HL-60/S4 treated with phorbol 12-myristate 13-acetate at 8.2 ng/mL for 4 days and 3 days (cell line): Measurements from ENCODE around the gene FBLIM1.
"Not testable (repeated sequence)": the region's sequence is repeated elsewhere in the genome, so short reads cannot be mapped to it uniquely, and the experiment has no call there.

ENCODE experiments used
- in situ Hi-C: fragments of 300-500 bp; cut with MboI; formaldehyde crosslinking; loops from 2 replicates; pipeline ENCODE4 v1.15.0; 2022; ENCODE audit warnings: low sequenced_read_pairs

The FBLIM1 gene

DNA sequence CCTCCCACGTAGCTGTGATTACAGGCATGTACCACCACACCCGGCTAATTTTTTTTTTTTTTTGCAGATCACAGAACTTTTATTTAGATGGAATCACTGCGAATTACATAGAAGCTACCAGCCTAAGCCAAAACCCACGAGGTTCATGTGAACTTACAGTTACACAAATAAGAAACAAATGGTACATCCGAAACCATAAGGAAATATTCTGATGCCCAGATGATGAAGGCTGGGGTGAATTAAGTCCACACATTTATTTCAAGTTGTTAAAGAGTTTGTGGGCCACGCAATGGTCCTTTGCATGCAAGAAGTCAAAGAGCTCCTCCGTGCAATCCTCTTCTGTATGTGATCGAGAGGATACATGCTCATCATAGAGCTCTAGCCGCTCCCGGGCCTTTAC lies 48.5 kb downstream of the FBLIM1 start:
- in situ Hi-C loops: loop anchor here (25.0 kb wide), 1 partner anchor 105 kb away; no protein-coding TSS in a partner anchor

GRCh38 chr1:15807549-15807948 lies 49.0 kb downstream of the FBLIM1 start, which contains the start of gene UQCRHL:
UQCRHL (minus strand) TSS chr1:15807649; CDS start chr1:15807649, 0 bp downstream.
- in situ Hi-C loops: loop anchor here (25.0 kb wide), 1 partner anchor 105 kb away; no protein-coding TSS in a partner anchor

DNA sequence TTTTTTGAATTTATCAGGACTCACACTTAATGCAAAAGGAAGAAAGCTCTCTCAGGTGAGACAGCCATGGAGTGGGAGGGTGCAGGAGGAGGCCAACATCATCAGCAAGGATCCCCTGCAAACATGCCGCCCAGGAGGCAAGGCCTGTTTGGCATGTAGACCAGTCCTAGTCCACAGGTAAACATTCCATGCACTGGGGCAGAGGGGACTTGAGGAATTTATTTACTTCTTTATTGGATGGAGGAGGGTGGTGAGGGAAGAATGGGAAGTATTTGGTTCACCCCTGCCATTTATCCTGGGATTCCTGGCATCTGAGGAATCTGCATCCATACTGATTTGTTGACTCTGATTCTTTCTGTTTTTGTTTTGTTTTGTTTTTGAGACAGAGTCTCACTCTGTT lies 50.4 kb downstream of the FBLIM1 start:
- in situ Hi-C loops: loop anchor here (25.0 kb wide), 1 partner anchor 103 kb away; no protein-coding TSS in a partner anchor

GRCh38 chr1:15810073-15810472 lies 51.5 kb downstream of the FBLIM1 start:
- in situ Hi-C loops: loop anchor here (25.0 kb wide), 1 partner anchor 102 kb away; no protein-coding TSS in a partner anchor

- in situ Hi-C loops: loop anchor here (25.0 kb wide), 1 partner anchor 96 kb away; no protein-coding TSS in a partner anchor
These were observed 58.1 kb downstream of the FBLIM1 start for GRCh38 chr1:15816674-15817073.

DNA sequence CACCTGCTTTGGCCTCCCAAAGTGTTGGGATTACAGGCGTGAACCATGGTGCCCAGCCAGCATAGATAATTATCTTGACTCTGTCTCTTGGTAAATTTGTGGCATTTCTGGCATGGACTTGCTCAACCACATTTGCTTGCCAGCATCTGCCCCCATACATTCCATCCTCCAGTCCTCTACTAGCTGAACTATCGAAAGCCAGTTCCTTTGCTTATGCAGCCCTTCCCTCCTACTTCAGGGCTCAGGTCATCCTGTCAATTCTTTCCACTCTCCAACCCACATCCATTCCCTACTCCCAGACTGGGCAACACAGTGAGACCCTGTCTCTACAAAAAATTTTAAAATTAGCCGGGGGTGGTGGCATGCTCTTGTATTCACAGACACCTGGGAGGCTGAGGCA lies 61.9 kb downstream of the FBLIM1 start:
- in situ Hi-C loops: loop anchor here (25.0 kb wide), 1 partner anchor 92 kb away; no protein-coding TSS in a partner anchor

- in situ Hi-C loops: no loop called here
These were observed 67.2 kb downstream of the FBLIM1 start for GRCh38 chr1:15825800-15826199.

DNA sequence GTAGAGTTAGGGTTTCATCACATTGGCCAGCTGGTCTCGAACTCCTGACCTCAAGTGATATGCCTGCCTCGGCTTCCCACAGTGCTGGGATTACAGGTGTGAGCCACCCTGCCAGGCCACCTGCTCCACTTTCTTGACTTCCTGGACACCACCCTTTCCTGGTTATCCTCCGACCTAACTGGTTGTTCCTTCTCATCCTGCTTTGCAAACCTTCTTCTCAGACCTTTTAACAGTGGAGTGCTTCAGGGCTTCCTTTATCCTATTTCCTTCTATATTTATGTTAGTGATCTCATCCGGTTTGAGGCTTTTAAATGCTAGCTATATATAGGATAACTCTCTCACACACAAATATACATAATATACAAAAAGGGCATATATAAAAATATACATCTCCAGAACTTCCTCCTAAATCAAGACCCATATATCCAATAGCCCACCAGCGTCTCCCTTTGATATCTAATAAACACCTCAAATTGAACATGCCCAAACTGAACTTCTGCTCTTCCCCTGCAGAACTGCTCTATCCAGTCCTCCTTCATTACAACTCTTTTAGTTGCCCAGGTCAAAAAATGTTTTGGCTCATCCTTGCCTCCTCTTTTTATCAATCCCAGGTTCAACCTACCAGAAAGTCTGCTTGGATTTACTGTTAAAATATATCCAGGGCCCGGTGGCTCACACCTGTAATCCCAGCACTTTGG lies 68.4 kb downstream of the FBLIM1 start:
- in situ Hi-C loops: no loop called here

DNA sequence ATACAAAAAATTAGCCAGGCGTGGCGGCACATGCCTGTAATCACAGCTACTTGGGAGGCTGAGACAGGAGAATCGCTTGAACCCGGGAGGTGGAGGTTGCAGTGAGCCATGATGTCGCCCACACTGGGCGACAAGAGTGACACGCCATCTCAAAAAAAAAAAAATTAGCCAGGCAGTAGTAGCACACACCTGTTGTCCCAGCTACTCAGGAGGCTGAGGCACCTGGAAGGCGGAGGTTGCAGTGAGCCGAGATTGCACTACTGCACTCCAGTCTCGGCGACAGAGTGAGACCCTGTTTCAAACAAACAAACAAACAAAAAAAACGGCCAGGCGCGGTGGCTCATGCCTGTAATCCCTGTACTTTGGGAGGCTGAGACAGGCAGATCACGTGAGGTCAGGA lies 69.0 kb downstream of the FBLIM1 start:
- in situ Hi-C loops: not testable (repeated sequence)

DNA sequence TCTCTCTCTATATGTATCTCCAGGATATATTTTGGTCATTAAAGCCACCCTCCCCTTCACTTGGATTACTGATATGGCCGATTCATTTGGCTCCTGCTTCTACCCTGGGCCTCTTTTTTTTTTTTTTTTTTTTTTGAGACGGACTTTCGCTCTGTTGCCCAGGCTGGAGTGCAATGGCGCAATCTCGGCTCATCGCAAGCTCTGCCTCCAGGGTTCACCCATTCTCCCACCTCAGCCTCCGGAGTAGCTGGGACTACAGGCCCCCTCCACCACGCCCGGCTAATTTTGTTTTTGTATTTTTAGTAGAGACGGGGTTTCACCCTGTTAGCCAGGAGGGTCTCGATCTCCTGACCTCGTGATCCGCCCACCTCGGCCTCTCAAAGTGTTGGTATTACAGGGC lies 70.3 kb downstream of the FBLIM1 start:
- in situ Hi-C loops: not testable (repeated sequence)

DNA sequence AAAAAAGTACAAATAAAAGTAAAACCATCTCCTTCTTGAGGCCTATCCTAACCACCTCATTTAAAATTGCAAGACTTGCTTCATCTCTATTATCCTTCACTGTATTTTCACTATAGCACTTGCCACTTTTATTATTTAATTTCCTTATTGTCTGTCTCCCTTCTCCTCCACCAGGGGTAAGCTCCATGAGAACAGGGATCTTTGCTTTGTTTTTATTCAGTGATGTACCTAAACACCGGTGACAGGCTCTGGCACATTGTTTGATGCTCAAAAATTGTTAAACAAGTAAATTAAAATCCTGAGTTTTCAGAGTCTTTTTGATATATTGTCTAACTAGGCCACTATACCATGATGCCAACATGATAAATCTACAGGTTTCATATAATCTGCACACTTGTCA lies 71.7 kb downstream of the FBLIM1 start:
- in situ Hi-C loops: no loop called here

DNA sequence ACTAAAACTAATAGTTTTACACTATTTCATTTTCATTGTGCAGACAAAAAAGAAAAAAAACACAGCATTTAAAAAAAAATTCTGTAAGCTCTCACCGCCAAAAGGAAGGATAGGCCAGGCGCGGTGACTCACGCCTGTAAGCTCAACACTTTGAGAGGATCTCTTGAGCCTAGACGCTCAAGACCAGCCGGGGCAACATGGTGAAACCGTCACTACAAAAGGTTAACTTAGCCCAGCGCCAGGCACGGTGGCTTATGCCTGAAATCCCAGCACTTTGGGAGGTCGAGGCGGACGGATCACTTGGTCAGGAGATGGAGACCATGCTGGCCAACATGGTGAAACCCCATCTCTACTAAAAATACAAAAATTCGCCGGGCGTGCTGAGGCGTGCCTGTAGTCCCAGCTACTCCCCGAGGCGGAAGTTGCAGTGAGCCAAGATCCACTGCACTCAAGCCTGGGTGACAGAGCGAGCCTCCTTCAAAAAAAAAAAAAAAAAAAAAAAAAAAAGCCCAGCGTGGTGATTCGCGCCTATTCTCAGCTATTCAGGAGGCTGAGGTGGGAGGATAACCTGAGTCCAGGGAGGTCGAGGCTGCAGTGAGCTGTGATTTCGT lies 74.6 kb downstream of the FBLIM1 start:
- in situ Hi-C loops: no loop called here

DNA sequence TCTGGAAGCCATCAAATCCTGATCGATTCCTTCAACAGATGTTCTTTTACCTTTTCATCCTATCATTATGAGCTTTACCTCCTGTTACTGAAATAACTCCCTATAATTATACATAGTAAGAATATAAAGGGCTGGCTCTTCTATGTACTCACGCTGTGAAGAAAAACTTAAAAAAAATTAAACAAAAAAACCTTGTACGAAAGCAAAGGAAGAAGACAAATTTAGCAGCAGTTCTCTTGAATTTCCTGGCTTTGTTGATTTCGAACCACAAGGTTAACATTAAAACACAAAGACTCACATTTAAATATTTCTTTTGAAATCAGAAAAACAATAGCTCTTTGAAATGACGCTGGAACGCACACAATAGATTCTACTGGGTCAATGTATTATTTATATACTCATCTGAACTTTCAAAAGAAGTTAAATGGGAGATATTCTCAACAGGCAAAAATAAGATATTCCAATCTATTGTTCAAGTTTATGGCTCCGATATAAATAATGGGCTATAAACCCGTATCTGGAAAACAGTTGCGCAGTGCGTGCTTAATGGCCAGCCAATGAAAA lies 75.3 kb downstream of the FBLIM1 start:
- in situ Hi-C loops: no loop called here

GRCh38 chr1:15834406-15835204 lies 76.0 kb downstream of the FBLIM1 start:
- in situ Hi-C loops: no loop called here

DNA sequence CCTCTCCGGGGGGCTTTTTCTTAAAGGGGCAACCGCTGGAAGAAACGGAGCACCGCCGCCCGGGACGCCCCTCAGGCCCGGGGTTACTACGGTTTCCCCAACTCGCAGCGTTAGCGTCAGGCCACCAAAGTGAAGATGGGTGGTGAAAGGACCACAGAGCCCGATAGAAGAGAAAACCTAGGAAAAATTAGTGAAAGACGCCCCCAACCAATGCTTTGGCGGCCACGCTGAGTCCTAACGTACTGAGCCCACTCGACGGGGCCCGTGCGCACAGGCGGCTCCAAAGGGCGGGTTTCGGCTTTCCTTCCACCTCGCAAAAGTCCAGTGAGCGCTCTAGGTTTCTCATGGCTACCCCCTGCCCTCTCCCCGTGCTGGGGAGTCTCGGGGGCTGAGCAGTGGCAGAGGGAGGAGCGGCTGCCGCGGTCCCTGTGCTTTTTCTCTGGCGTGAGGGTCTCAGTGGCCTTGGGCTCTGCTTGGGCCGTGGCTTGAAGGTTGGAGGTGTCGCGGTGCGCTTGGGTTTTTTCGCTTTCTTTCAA lies 76.7 kb downstream of the FBLIM1 start:
- in situ Hi-C loops: no loop called here

GRCh38 chr1:15835741-15836510 lies 77.3 kb downstream of the FBLIM1 start:
- in situ Hi-C loops: no loop called here
